PC-9 (cell line): ENCODE results near the gene PPP2R3B.

Experiments
- EZH2 ChIP-seq: fragments of 200-600 bp; sonication (generic); IDR thresholded peaks from 2 replicates; pipeline ENCODE4 v1.8.0; 2017; ENCODE audit warnings: antibody characterized with exemption, low read depth
- TF ChIP-seq, protein P1 (sequence below): fragments of 200-600 bp; sonication (generic); conservative IDR thresholded peaks from 2 replicates; pipeline ENCODE4 v1.6.1; 2017; ENCODE audit warnings: mixed run types, antibody characterized with exemption, mild to moderate bottlenecking, moderate library complexity

DNA sequence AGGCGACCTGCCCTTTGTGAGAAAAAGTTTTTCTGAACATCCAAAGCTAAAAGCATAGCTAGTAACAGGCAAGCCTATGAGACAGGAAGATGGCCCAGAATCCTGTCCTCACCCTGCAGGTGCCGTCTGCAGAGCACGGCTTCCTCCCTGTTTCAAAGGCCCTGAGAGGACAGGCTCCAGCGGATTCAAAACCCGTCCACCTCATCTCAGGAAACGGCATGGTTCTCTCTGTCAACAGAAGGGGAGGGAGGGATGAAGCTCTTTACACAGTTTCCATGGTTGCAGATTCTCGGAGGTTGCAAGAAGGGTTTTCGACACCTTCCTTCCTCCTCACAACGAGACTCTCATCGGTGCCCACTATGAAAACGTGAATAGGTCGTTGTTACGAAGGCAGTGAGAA lies 8.3 kb downstream of the PPP2R3B start:
- TF ChIP-seq, protein P1, sequence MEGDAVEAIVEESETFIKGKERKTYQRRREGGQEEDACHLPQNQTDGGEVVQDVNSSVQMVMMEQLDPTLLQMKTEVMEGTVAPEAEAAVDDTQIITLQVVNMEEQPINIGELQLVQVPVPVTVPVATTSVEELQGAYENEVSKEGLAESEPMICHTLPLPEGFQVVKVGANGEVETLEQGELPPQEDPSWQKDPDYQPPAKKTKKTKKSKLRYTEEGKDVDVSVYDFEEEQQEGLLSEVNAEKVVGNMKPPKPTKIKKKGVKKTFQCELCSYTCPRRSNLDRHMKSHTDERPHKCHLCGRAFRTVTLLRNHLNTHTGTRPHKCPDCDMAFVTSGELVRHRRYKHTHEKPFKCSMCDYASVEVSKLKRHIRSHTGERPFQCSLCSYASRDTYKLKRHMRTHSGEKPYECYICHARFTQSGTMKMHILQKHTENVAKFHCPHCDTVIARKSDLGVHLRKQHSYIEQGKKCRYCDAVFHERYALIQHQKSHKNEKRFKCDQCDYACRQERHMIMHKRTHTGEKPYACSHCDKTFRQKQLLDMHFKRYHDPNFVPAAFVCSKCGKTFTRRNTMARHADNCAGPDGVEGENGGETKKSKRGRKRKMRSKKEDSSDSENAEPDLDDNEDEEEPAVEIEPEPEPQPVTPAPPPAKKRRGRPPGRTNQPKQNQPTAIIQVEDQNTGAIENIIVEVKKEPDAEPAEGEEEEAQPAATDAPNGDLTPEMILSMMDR, result no peak
- TF ChIP-seq EZH2, result no peak
